SIG-M5 treated with dmso at 0.1 percent for 504 hours (cell line): Measurements from ENCODE around the gene MAP3K20.
"Not testable (repeated sequence)": the region's sequence is repeated elsewhere in the genome, so short reads cannot be mapped to it uniquely, and the experiment has no call there.

Experiments
- DNase-seq: peaks from one replicate; lab custom pipeline; 2025; ENCODE audit not compliant: unreplicated experiment; lab: John Stamatoyannopoulos, UW

Gene MAP3K20

GRCh38 chr2:173305303-173305702 lies 229.7 kb downstream of the MAP3K20 start:
- DNase-seq = no peak

GRCh38 chr2:173307293-173307692 lies 231.6 kb downstream of the MAP3K20 start:
- no peak for DNase-seq

GRCh38 chr2:173309370-173309769 lies 233.7 kb downstream of the MAP3K20 start:
- DNase-seq = not testable (repeated sequence)

GRCh38 chr2:173311844-173312606 lies 236.4 kb downstream of the MAP3K20 start:
- DNase-seq = no peak
